Left ventricle myocardium inferior (tissue), 1 donor: ENCODE data around the gene AKR7A2. TPM values are rescaled to one million over a fixed set of nuclear protein-coding genes. Genes with fewer than 3 reads are reported as not detected.

Experiments
- DNase-seq: peaks from one replicate; pipeline ENCODE4 v3.0.0-alpha.2; 2020
- H3K27ac ChIP-seq: fragments of 200-600 bp; replicated peaks from 2 replicates; pipeline ENCODE4 v1.8.0; 2021
- H3K27me3 ChIP-seq: fragments of 200-600 bp; 2 replicates; pipeline ENCODE4 v1.8.0; 2021; ENCODE audit warnings: low read depth
- H3K36me3 ChIP-seq: fragments of 200-600 bp; 2 replicates; pipeline ENCODE4 v1.8.0; 2021
- H3K4me1 ChIP-seq: fragments of 200-600 bp; 2 replicates; pipeline ENCODE4 v1.8.0; 2021
- H3K4me3 ChIP-seq: fragments of 200-600 bp; 2 replicates; pipeline ENCODE4 v1.8.0; 2021; ENCODE audit warnings: mild to moderate bottlenecking, moderate library complexity
- H3K9me3 ChIP-seq: fragments of 200-600 bp; replicated peaks from 2 replicates; pipeline ENCODE4 v1.8.0; 2021
- intact Hi-C: fragments of 100-400 bp; cut with micrococcal nuclease; formaldehyde crosslinking; loops from one replicate; pipeline ENCODE4 v1.11.0; 2022
- long read RNA-seq: library from polyadenylated mRNA; unstranded; transcript quantifications from one replicate; pipeline ENCODE4 v2.0.0, GENCODE V29; 2021
- total RNA-seq: library from RNA; stranded (reverse); fragmentation: NEBNext Ultra II Directional; extraction: Animal tissue kit (Norgen Biotek cat#: 25700); gene quantifications from one replicate; pipeline ENCODE4 v1.2.1, GENCODE V29; 2021
- TF ChIP-seq, protein P1 (sequence below): fragments of 200-600 bp; IDR thresholded peaks from 2 replicates; pipeline ENCODE4 v1.8.0; 2021; ENCODE audit warnings: antibody characterized with exemption, mild to moderate bottlenecking, borderline replicate concordance
- donor health status: DM: no; HTN: yes; CAD: no; lungs with severe emphysema.

The AKR7A2 gene
- 43.7 TPM for total RNA-seq
- long read RNA-seq, transcript AKR7A2-201 (7 exons, 1,362 nt), result major isoform, 97 of 99 reads
- long read RNA-seq, partial matches to known transcripts, result 0 of 99 reads
- long read RNA-seq, other reads (novel, unspliced or antisense), result 2 of 99 reads

DNA sequence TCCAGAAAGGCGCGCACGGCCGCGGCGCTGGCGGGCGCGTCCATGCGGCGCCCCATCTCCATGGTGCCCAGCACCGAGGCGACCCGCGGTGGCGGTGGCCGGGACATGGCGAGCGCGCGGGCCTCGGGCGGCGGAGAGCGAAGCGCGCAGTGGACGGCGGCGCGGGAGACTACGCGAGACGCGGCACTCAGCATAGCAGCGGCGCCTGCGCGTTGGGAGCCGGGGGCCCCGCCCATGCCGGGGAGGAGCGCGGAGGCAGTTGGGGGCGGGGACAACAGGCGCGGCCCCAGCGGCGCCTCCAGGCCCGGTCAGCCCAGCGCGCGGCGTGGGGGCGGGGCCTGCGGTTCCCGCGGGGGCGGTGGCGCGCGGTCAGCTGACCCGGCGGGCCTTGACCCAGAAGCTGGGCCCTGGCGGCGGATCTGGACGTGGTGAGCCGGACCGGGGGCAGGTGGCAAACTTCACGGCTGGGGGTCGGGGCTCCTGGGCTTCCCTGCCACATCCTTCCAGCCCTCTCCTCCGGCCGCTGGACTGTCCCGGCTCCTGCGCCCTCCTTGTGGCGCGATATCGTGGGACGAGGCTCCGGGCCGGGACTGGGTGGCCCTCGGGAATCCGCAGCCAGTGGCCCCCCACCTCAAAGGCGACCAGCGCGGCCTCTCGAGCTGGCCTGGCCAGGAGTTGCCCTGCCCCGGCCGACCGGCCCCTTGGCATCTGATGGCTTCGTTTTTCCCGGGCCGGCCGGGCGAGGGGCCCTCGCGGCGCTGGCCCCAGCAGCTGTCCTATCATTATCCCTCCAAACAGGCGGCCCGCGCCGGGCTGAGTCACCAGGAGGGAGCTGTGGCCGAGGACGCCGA, at the start of gene AKR7A2, which contains the start of gene SLC66A1:
AKR7A2 (minus strand) TSS at position 214 of the 851 bp plus-strand sequence; CDS start at position 194, 20 bp downstream.
SLC66A1 (plus strand) TSS at position 396 of the 851 bp plus-strand sequence. CDS start 5,352 bp downstream, outside the sequence.
- intact Hi-C loops, result no loop called here
- peak; percentile 93 for DNase-seq
- peak within 1 kb of the TSS; percentile 88 for H3K4me3 ChIP-seq
- H3K9me3 ChIP-seq, result no peaks in the 10 kb centered on the region
- H3K27me3 ChIP-seq, result no peaks in the 10 kb centered on the region
- H3K36me3 ChIP-seq, result peaks cover 15% of the 10 kb centered on the region
- TF ChIP-seq, protein P1, sequence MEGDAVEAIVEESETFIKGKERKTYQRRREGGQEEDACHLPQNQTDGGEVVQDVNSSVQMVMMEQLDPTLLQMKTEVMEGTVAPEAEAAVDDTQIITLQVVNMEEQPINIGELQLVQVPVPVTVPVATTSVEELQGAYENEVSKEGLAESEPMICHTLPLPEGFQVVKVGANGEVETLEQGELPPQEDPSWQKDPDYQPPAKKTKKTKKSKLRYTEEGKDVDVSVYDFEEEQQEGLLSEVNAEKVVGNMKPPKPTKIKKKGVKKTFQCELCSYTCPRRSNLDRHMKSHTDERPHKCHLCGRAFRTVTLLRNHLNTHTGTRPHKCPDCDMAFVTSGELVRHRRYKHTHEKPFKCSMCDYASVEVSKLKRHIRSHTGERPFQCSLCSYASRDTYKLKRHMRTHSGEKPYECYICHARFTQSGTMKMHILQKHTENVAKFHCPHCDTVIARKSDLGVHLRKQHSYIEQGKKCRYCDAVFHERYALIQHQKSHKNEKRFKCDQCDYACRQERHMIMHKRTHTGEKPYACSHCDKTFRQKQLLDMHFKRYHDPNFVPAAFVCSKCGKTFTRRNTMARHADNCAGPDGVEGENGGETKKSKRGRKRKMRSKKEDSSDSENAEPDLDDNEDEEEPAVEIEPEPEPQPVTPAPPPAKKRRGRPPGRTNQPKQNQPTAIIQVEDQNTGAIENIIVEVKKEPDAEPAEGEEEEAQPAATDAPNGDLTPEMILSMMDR, result peak; percentile 43
- peak within 1 kb of the TSS; percentile 88 for H3K27ac ChIP-seq
- peaks cover 42% of the 10 kb centered on the region for H3K4me1 ChIP-seq

DNA sequence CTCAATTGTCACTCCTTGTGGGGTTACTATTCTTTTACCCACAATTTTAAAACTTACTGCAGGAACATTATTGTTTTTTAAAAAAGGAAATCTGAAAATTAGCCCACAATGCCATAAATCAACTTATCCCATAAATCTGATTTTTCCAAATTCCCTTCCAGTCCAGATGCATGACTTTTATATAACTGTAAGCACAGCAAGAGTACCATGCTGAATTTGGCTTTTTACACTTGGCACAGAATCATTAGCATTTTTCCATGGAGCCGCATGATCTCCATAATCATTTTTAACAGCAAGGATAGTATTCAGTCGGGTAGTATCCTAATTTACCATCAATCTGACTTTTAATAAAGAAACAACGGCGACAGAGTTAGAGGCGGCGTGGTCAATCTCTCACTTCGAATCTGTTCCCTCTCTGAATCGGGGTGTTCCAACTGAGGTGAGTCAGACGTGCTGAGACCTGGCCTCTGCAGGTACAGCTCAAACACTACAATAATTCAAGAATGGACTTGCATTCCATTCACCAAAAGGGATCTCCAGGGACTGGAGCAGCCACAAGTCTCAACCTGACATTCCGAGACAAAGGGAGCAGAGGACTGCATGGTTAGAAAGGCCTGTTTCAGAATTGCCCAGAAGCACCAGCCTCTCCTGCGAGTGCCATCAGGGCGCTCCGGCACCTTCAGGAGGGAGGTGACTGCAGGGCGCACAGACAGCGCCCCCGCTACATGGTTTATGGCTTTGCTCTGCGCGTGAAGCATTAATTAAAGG, 49.1 kb upstream of the AKR7A2 start:
- intact Hi-C loops, result no loop called here
- no peaks in the 10 kb centered on the region for H3K27me3 ChIP-seq
- DNase-seq, result no peak
- H3K9me3 ChIP-seq, result no peaks in the 10 kb centered on the region
- H3K4me3 ChIP-seq, result no peak overlapping the region
- H3K27ac ChIP-seq, result no peak overlapping the region
- peaks cover 31% of the 10 kb centered on the region for H3K4me1 ChIP-seq
- H3K36me3 ChIP-seq, result peaks cover 17% of the 10 kb centered on the region
- TF ChIP-seq, protein P1, result no peak

GRCh38 chr1:19360432-19360831, 48.5 kb upstream of the AKR7A2 start:
- DNase-seq, result no peak
- Histone ChIP-seq H3K27me3 (no peaks in the 10 kb centered on the region), H3K9me3 (no peaks in the 10 kb centered on the region), H3K4me1 (peaks cover 27% of the 10 kb centered on the region), H3K27ac (no peak overlapping the region), H3K36me3 (peaks cover 23% of the 10 kb centered on the region), H3K4me3 (no peak overlapping the region)
- intact Hi-C loops, result no loop called here
- TF ChIP-seq, protein P1, result no peak

DNA sequence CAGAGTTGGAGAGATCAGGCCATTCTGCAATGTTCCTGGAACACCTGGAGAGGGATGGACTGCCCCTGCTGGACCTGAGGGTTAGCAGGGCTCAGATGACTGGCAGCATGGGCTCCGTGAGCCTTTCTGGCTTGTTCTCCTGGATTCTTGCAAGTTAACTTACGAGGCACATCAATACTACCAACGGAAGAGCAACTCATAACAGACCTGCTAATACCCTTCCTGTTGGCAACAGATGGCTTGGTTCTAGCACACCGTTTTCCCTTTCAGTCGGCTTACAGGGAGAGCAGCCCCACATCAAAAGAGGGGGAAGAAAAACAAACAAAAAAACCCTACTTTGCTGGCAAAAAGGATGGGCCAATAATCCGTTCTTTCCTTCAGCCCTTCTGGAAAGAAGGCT, 48.1 kb upstream of the AKR7A2 start:
- DNase-seq, result no peak
- H3K36me3 ChIP-seq, result peaks cover 27% of the 10 kb centered on the region
- intact Hi-C loops, result no loop called here
- H3K9me3 ChIP-seq, result no peaks in the 10 kb centered on the region
- H3K4me3 ChIP-seq, result no peak overlapping the region
- H3K27me3 ChIP-seq, result no peaks in the 10 kb centered on the region
- H3K4me1 ChIP-seq, result peaks cover 27% of the 10 kb centered on the region
- TF ChIP-seq, protein P1, result no peak
- no peak overlapping the region for H3K27ac ChIP-seq

DNA sequence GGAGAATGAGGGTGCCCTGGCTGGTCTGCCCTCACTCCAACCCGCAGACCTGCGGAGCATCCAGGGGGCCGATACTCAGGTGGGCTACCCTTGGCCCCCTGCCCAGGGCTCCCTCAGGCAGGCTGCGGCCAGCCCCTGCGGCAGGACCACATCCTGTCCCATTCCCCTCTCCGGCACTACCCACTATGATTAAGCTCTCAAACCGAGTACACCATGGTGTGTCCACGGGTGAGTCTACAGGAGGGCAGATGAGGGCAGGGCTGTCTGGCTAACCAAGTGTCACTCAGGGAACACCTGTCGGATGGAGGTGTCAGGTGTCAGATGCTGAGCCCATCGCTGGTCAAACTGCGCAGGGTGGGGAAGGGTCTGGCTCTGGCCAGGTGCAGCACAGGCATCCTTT, 47.4 kb upstream of the AKR7A2 start:
- H3K27ac ChIP-seq, result no peak overlapping the region
- TF ChIP-seq, protein P1, result no peak
- H3K4me1 ChIP-seq, result peaks cover 24% of the 10 kb centered on the region
- no peaks in the 10 kb centered on the region for H3K27me3 ChIP-seq
- no peaks in the 10 kb centered on the region for H3K9me3 ChIP-seq
- DNase-seq, result no peak
- H3K4me3 ChIP-seq, result no peak overlapping the region
- intact Hi-C loops, result no loop called here
- H3K36me3 ChIP-seq, result peaks cover 30% of the 10 kb centered on the region
